ENCODE results near the gene SAMD15. TPM values are rescaled to one million over a fixed set of nuclear protein-coding genes. Genes with fewer than 3 reads are reported as not detected.
"Not testable (repeated sequence)": the region's sequence is repeated elsewhere in the genome, so short reads cannot be mapped to it uniquely, and the experiment has no call there.

Gene SAMD15
- total RNA-seq, 1 donor from 2014 or later = 12.9 TPM

DNA sequence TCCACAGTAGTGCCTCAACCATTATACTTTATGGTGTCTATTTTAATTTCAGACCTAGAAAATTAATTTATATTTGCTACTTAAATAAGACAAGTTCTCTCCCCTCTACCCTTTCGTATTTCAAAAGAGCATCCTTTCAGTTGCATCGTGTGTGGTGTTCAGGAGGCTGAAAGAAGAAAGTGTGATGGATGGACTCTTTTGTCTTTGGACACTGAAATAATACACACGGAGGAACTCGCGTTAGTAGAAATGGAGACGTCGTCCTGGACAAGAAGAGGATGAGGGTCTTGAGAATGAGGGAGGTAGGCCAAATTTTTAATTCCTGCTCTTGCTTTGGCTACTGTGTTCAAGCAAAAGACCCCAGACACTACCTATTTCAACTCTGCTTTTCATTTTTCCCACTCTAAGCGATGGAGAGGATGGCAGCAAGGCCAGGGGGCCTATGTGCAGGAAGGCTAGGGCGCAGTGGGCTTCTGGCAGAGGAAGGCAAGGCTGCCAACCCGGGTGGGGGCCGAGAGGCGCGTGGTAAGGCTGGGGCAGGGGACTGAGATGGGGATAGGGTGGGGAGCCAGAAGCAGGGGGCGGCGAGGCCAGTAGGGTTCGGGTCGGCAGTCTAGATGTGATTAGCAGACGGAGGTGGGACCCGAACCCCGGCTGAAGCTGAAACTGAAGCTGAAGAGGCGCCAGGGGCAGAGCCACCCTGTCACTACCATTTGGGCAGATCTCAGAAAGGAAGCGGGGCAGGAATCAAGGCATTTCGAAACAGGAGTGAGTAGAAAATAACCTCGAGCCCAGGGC, 1.0 kb upstream of the SAMD15 start:
- DNase-seq (ENCODE audit: low read depth) = peak; percentile 7

DNA sequence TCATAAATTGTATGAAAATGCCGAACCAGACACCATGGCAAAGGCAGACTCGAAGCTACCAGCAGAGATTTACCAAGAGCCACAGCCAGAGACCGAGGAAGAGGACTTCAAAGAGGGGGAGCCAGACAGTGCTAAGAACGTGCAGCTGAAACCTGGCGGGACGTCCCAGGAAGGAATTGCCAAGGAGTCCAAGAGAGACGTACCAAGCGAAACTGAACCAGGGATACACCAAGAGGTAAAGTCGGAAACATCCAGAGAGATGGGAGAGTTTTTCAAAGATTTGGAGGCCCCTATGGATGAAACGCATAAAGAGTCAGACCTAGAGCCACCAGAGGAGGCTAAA, 294 bp downstream of the SAMD15 start:
- no peak for DNase-seq (ENCODE audit: low read depth)

DNA sequence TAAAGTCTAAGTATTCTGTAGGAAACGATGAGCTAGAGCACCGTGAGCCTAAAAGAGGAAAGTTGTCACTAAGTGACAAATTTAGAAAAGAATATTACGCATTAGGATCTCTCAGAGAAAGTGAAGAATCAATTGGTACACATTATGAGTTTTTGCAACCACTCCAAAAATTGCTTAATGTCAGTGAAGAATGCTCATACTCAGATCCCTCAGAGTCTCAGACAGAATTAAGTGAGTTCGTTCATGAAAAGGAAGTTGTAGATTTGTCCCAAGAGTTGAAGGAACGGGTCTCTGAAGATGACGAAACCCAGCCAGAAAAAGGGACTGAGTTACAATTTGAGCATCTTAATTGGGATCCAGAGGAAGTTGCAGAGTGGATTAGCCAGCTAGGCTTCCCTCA, 1.5 kb downstream of the SAMD15 start:
- no peak for DNase-seq (ENCODE audit: low read depth)

DNA sequence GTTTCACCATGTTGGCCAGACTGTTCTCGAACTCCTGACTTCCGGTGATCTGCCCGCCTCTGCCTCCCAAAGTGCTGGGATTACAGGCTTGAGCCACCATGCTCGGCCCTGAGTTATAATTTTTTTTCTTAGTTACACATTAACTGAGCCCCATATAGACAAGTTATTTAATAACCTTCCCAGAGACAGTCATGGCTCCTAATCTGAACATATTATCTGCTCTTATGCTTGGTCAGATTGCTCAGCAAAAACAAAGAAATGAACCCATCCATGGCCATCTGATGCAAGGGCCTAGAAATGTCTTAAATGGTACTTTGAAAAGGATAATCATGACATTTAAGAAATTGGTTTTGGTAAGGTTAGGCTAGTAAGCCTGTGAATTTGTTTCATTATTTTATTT, 13.0 kb downstream of the SAMD15 start:
- no peak for DNase-seq (ENCODE audit: low read depth)

GRCh38 chr14:77400216-77400615, 23.0 kb downstream of the SAMD15 start:
- no peak for DNase-seq (ENCODE audit: low read depth)

DNA sequence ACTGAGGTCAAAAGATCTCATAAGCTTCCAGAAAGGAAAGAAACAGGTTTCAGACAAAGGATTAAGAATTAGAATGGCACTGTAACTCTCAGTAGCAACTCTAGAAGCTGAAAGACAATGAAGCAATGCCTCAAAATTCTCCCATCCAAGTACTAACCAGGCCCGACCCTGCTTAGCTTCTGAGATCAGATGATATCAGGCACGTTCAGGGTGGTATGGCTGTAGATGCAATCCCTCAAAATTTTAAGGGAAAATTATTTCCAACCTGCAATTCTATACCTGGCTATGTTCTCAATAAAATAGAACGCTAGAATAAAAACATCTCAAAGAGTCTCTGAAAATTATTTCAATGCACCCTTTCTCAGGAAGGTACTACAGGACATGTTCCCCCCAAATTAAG, 26.6 kb downstream of the SAMD15 start:
- no peak for DNase-seq (ENCODE audit: low read depth)

DNA sequence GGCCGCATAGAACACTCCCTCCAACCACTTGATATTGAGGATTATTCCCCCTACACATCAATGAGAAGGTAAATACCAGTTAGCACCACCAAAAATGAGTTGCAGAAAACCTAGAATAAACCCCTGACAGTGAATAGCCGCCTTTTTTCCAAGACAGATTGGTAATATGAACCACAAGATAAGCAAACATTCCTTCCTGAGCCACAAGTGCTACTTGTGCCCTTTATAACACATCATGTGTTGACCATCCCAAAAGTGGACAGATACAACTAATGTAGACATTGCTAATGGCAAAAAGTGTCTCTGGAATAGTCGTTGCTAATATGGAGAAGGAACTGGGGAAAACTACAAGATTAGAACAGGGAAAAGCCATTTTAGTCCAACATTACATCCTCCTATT, 28.9 kb downstream of the SAMD15 start:
- no peak for DNase-seq (ENCODE audit: low read depth)

- DNase-seq (ENCODE audit: low read depth) = no peak
These were observed 29.5 kb downstream of the SAMD15 start for GRCh38 chr14:77406718-77407117.

- no peak for DNase-seq (ENCODE audit: low read depth)
These were observed 30.0 kb downstream of the SAMD15 start for GRCh38 chr14:77407158-77407557.

DNA sequence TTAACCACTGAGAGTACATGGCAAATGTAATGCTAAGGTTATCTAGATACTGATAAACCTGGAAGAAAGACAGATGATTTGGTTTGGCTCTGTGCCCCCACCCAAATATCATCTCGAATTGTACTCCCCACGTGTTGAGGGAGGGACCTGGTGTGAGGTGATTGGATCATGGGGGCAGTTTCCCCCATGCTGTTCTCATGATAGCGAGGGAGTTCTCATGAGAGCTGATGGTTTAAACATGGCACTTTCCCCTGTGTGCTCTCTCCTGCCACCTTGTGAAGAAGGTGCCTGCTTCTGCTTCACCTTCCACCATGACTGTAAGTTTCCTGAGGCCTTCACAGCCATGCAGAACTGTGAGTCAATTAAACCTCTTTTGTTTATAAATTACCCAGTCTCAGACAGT, 32.0 kb downstream of the SAMD15 start:
- peak; percentile 31 for DNase-seq (ENCODE audit: low read depth)

DNA sequence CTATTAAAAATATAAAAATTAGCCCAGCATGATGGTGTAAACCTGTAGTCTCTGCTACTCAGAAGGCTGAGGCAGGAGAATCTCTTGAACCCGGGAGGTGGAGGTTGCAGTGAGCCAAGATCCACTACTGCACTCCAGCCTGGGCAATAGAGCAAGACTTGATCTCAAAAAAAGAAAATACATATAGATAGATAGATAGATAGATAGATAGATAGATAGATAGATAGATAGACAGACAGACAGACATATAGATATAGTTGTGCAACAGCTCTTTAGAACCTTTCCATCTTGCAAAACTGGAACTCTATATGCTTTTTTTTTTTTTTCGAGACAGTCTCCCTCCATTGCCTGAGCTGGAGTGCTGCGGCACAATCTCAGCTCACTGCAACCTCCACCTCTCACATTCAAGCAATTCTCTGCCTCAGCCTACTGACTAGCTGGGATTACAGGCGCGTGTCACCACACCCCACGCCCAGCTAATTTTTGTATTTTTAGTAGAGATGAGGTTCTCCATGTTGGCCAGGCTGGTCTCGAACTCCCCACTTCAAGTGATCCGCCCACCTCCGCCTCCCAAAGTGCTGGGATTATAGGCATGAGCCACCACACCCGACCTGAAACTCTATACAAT, 38.3 kb downstream of the SAMD15 start:
- not testable (repeated sequence) for DNase-seq (ENCODE audit: low read depth)

DNA sequence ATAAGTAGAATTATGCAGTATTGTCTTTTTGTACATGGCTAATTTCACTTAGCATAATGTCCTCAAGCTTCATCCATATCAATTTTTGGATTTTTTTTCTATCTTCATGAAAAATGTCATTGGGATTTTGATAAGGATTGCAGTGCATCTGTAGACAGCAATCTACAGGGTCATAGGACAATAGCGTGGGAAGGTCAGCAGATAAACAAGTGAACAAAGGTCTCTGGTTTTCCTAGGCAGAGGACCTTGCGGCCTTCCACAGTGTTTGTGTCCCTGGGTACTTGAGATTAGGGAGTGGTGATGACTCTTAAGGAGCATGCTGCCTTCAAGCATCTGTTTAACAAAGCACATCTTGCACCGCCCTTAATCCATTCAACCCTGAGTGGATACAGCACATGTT, 38.9 kb downstream of the SAMD15 start:
- not testable (repeated sequence) for DNase-seq (ENCODE audit: low read depth)

- DNase-seq (ENCODE audit: low read depth) = no peak
These were observed 39.7 kb downstream of the SAMD15 start for GRCh38 chr14:77416836-77417235.

GRCh38 chr14:77421201-77421600, 44.0 kb downstream of the SAMD15 start:
- DNase-seq (ENCODE audit: low read depth) = no peak

DNA sequence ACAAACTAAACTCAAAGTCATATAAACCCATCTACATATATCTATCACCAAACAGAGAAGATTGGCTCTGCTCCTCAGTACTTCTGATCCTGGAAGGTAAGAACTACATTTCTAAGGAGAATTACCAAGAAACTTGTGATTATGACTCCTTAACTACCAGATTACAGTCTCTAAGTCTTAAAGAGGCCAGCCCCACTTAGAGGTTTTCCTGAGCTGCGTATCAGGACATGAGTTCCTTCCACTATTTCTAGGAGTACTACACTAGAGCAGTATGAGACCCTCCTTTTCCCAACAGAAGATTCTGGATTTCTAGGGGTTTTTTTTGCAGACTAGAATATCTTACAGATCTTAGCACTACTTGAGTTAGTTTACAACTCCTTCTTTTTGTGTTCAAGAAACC, 46.2 kb downstream of the SAMD15 start, which contains the start of gene NOXRED1:
NOXRED1 (minus strand) TSS at position 101 of the 400 bp plus-strand sequence. CDS start 634 bp downstream, outside the sequence.
- no peak for DNase-seq (ENCODE audit: low read depth)

GRCh38 chr14:77424862-77425261, 47.7 kb downstream of the SAMD15 start:
- no peak for DNase-seq (ENCODE audit: low read depth)

- no peak for DNase-seq (ENCODE audit: low read depth)
These were observed 49.2 kb downstream of the SAMD15 start for GRCh38 chr14:77426396-77426795.

DNA sequence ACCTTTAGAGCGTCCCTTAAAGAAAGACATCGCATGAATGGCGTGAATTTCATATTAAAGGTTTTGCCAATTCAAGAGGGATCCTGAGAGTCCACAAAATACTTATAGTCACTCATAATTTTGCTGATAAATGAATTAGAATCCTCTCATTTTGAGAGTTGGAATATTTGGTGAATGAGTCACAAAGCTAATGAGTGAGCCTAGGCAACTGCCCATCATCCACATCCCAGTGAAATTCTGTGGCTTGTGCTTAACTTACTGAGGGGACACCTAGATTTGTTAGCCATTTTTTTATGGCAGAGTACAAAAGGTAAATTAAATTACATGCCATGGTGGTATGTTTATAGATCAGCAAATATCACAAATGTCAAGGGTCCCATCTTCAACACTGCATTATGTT, 58.9 kb downstream of the SAMD15 start:
- no peak for DNase-seq (ENCODE audit: low read depth)

- no peak for DNase-seq (ENCODE audit: low read depth)
These were observed 61.4 kb downstream of the SAMD15 start for GRCh38 chr14:77438596-77438995.

DNA sequence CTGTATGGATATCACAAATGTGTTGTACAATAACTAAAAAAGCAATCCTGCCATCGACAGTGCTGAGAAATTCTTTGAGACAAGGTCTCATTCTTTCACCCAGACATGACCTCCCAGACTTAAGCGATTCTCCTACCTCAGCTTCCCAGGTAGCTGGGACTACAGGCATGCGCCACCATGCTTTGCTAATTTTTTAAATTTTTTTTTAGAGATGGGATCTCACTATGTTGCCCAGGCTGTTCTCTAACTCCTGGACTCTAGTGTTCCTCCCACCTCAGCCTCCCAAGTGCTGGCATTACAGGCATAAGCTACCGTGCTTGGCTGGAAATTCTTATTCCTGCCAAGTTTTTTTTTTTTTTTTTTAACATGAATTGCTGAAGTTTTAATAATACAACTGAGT, 62.7 kb downstream of the SAMD15 start:
- DNase-seq (ENCODE audit: low read depth) = no peak
